ENCODE data around the gene LRPAP1.

Gene LRPAP1

GRCh38 chr4:3497095-3497494, 35.1 kb downstream of the LRPAP1 start:
- Histone ChIP-seq H3K4me3 (ENCODE audit: low read length) (no peak overlapping the region), H3K27me3 (replicated peaks; ENCODE audit: control insufficient read depth, insufficient read depth, low read length) (peaks cover 6% of the 10 kb centered on the region), H3K9ac (ENCODE audit: low read length) (no peak overlapping the region), H3K9me3 (ENCODE audit: control insufficient read depth, low read length) (no peaks in the 10 kb centered on the region), H3K36me3 (ENCODE audit: control insufficient read depth, insufficient read depth, low read length, severe bottlenecking) (no peaks in the 10 kb centered on the region), H3K4me1 (ENCODE audit: control insufficient read depth, insufficient read depth, low read length) (no peaks in the 10 kb centered on the region)
- DNase-seq (ENCODE audit: low read depth) = no peak

DNA sequence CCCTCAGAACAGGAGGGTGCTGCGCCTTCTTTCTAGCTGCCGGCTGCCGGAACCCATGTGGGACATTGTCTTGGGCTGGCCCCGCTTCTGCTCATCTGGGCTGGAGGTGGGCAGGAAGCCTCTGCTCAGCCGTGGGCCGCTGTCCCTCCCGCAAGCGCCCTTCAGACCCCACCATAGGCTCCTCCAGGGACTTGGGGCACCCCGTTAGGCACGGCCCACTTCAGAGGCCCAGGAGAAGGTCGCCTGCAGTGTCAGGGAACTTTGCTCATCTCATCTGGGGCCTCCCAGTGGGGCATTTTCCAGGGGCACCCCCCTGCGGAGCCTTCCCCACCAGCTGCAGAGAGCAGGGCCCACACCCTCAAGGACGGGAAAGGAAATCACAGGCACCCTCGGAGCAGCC, 36.2 kb downstream of the LRPAP1 start:
- no peak for DNase-seq (ENCODE audit: low read depth)
- Histone ChIP-seq H3K9me3 (ENCODE audit: control insufficient read depth, low read length) (no peaks in the 10 kb centered on the region), H3K4me3 (ENCODE audit: low read length) (no peak overlapping the region), H3K27me3 (replicated peaks; ENCODE audit: control insufficient read depth, insufficient read depth, low read length) (peaks cover 14% of the 10 kb centered on the region), H3K4me1 (ENCODE audit: control insufficient read depth, insufficient read depth, low read length) (no peaks in the 10 kb centered on the region), H3K36me3 (ENCODE audit: control insufficient read depth, insufficient read depth, low read length, severe bottlenecking) (no peaks in the 10 kb centered on the region), H3K9ac (ENCODE audit: low read length) (no peak overlapping the region)

GRCh38 chr4:3495204-3495975, 36.8 kb downstream of the LRPAP1 start:
- DNase-seq (ENCODE audit: low read depth) = no peak
- Histone ChIP-seq H3K4me3 (ENCODE audit: low read length) (no peak overlapping the region), H3K4me1 (ENCODE audit: control insufficient read depth, insufficient read depth, low read length) (no peaks in the 10 kb centered on the region), H3K27me3 (replicated peaks; ENCODE audit: control insufficient read depth, insufficient read depth, low read length) (peaks cover 21% of the 10 kb centered on the region), H3K9ac (ENCODE audit: low read length) (no peak overlapping the region), H3K36me3 (ENCODE audit: control insufficient read depth, insufficient read depth, low read length, severe bottlenecking) (no peaks in the 10 kb centered on the region), H3K9me3 (ENCODE audit: control insufficient read depth, low read length) (no peaks in the 10 kb centered on the region)

DNA sequence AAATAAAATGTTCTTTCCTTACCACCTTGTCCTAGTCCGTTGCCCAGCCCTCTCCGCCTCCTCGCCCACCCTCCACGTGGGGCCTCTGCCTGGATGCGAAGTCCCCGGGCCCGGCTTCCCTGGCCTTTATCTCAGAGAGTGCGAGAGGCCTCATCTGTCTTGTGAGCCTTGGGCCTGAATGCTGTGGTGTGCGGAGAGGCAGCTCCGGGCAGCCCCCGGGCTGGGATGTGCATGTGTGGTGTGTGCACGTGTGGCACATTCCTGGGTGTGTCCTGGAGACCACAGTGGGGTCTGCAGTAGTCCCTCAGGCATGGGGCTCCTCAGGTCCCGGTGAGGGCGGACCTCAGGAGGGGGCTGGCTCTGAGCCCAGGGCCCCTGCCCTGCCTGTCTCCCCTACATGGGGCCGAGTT, 37.8 kb downstream of the LRPAP1 start:
- no peak for DNase-seq (ENCODE audit: low read depth)
- H3K9me3 ChIP-seq (ENCODE audit: control insufficient read depth, low read length) = no peaks in the 10 kb centered on the region
- no peak overlapping the region for H3K9ac ChIP-seq (ENCODE audit: low read length)
- H3K27me3 ChIP-seq (replicated peaks; ENCODE audit: control insufficient read depth, insufficient read depth, low read length) = peaks cover 21% of the 10 kb centered on the region
- no peaks in the 10 kb centered on the region for H3K36me3 ChIP-seq (ENCODE audit: control insufficient read depth, insufficient read depth, low read length, severe bottlenecking)
- H3K4me1 ChIP-seq (ENCODE audit: control insufficient read depth, insufficient read depth, low read length) = no peaks in the 10 kb centered on the region
- H3K4me3 ChIP-seq (ENCODE audit: low read length) = no peak overlapping the region

GRCh38 chr4:3493720-3494461, 38.3 kb downstream of the LRPAP1 start:
- Histone ChIP-seq H3K9me3 (ENCODE audit: control insufficient read depth, low read length) (no peaks in the 10 kb centered on the region), H3K36me3 (ENCODE audit: control insufficient read depth, insufficient read depth, low read length, severe bottlenecking) (no peaks in the 10 kb centered on the region), H3K27me3 (replicated peaks; ENCODE audit: control insufficient read depth, insufficient read depth, low read length) (peaks cover 21% of the 10 kb centered on the region), H3K4me3 (ENCODE audit: low read length) (no peak overlapping the region), H3K9ac (ENCODE audit: low read length) (no peak overlapping the region), H3K4me1 (ENCODE audit: control insufficient read depth, insufficient read depth, low read length) (no peaks in the 10 kb centered on the region)
- no peak for DNase-seq (ENCODE audit: low read depth)

GRCh38 chr4:3492741-3493719, 39.2 kb downstream of the LRPAP1 start:
- DNase-seq (ENCODE audit: low read depth) = no peak
- Histone ChIP-seq H3K9ac (ENCODE audit: low read length) (no peak overlapping the region), H3K4me1 (ENCODE audit: control insufficient read depth, insufficient read depth, low read length) (no peaks in the 10 kb centered on the region), H3K9me3 (ENCODE audit: control insufficient read depth, low read length) (no peaks in the 10 kb centered on the region), H3K36me3 (ENCODE audit: control insufficient read depth, insufficient read depth, low read length, severe bottlenecking) (no peaks in the 10 kb centered on the region), H3K4me3 (ENCODE audit: low read length) (no peak overlapping the region), H3K27me3 (replicated peaks; ENCODE audit: control insufficient read depth, insufficient read depth, low read length) (peaks cover 21% of the 10 kb centered on the region)

- H3K27me3 ChIP-seq (replicated peaks; ENCODE audit: control insufficient read depth, insufficient read depth, low read length) = peaks cover 21% of the 10 kb centered on the region
- DNase-seq (ENCODE audit: low read depth) = peak; percentile 48
Observed at GRCh38 chr4:3491681-3492405, 40.4 kb downstream of the LRPAP1 start.

DNA sequence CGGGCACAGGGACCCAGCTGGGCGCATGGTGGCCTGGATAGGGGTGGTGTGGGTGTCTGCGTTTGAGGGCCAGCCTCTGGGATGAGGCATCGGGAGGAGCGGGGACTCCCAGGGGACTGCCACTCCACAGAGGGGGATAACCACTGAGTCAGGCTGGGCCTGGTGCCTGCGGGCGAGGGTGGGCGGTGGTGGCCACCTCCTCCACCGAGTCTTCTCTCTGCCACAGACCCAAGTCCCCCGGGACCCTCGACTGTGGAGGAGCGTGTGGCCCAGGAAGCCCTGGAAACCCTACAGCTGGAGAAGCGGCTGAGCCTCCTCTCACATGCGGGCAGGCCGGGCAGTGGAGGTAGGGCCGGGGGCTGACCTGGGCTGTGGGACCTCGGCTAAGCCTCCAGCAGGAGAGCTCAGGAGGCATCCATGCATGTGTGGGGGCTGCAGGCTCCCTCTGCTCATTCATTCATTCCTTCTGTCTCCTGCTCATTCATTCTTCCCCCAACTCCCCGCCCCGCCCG, 42.7 kb downstream of the LRPAP1 start:
- H3K9me3 ChIP-seq (ENCODE audit: control insufficient read depth, low read length) = no peaks in the 10 kb centered on the region
- H3K4me1 ChIP-seq (ENCODE audit: control insufficient read depth, insufficient read depth, low read length) = no peaks in the 10 kb centered on the region
- peaks cover 20% of the 10 kb centered on the region for H3K27me3 ChIP-seq (replicated peaks; ENCODE audit: control insufficient read depth, insufficient read depth, low read length)
- DNase-seq (ENCODE audit: low read depth) = no peak
- H3K9ac ChIP-seq (ENCODE audit: low read length) = no peak overlapping the region
- no peak overlapping the region for H3K4me3 ChIP-seq (ENCODE audit: low read length)
- H3K36me3 ChIP-seq (ENCODE audit: control insufficient read depth, insufficient read depth, low read length, severe bottlenecking) = no peaks in the 10 kb centered on the region

More at GRCh38 chr4:3491681-3492405, 40.4 kb downstream of the LRPAP1 start:
- Histone ChIP-seq H3K9me3 (ENCODE audit: control insufficient read depth, low read length) (no peaks in the 10 kb centered on the region), H3K36me3 (ENCODE audit: control insufficient read depth, insufficient read depth, low read length, severe bottlenecking) (no peaks in the 10 kb centered on the region), H3K9ac (ENCODE audit: low read length) (no peak overlapping the region), H3K4me1 (ENCODE audit: control insufficient read depth, insufficient read depth, low read length) (no peaks in the 10 kb centered on the region), H3K4me3 (ENCODE audit: low read length) (no peak overlapping the region)

DNA sequence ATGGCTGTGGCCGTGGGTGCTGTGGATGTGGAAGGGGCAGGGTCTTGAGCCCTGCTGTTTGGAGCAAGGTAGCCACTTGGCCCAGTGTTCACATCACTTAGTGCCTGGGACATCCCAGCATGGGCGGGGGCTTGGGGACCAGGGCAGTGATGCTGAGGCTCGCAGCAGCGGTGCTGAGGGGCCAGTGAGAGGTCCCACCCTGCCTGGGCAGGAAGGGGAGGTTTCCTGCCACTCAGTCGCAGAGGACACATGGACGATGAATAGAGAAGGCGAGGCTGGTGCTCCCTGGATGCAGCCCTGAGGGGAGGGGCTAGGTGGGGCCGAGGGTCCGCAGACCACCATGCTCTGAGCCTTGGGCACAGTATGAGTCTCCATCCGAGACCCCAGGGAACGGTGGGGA, 43.4 kb downstream of the LRPAP1 start:
- Histone ChIP-seq H3K36me3 (ENCODE audit: control insufficient read depth, insufficient read depth, low read length, severe bottlenecking) (no peaks in the 10 kb centered on the region), H3K9me3 (ENCODE audit: control insufficient read depth, low read length) (no peaks in the 10 kb centered on the region), H3K27me3 (replicated peaks; ENCODE audit: control insufficient read depth, insufficient read depth, low read length) (peaks cover 20% of the 10 kb centered on the region), H3K9ac (ENCODE audit: low read length) (no peak overlapping the region), H3K4me1 (ENCODE audit: control insufficient read depth, insufficient read depth, low read length) (peaks cover 4% of the 10 kb centered on the region), H3K4me3 (ENCODE audit: low read length) (no peak overlapping the region)
- no peak for DNase-seq (ENCODE audit: low read depth)

GRCh38 chr4:3487861-3488260, 44.4 kb downstream of the LRPAP1 start:
- DNase-seq (ENCODE audit: low read depth) = no peak
- Histone ChIP-seq H3K4me3 (ENCODE audit: low read length) (no peak overlapping the region), H3K36me3 (ENCODE audit: control insufficient read depth, insufficient read depth, low read length, severe bottlenecking) (no peaks in the 10 kb centered on the region), H3K27me3 (replicated peaks; ENCODE audit: control insufficient read depth, insufficient read depth, low read length) (peaks cover 20% of the 10 kb centered on the region), H3K4me1 (ENCODE audit: control insufficient read depth, insufficient read depth, low read length) (peaks cover 9% of the 10 kb centered on the region), H3K9ac (ENCODE audit: low read length) (no peak overlapping the region), H3K9me3 (ENCODE audit: control insufficient read depth, low read length) (no peaks in the 10 kb centered on the region)
